Choroid plexus epithelial cell (primary cell): ENCODE measurements around the gene SRC.
A peak's percentile ranks its signal among the peaks of the same experiment; 100 is the strongest.

ENCODE experiments used
- DNase-seq: peaks from one replicate; pipeline ENCODE4 v3.0.0-alpha.2; 2010; ENCODE audit warnings: low read depth
- H3K4me3 ChIP-seq: 2 replicates; pipeline ENCODE4 v1.5.1; 2011; ENCODE audit warnings: low read depth, mild to moderate bottlenecking, control low read depth, low read length, moderate library complexity
- TF ChIP-seq, protein P1 (sequence below): conservative IDR thresholded peaks from 2 replicates; pipeline ENCODE4 v1.5.1; 2011; ENCODE audit warnings: low read depth, mild to moderate bottlenecking, control low read depth, inconsistent platforms, low read length, moderate library complexity

The SRC gene

DNA sequence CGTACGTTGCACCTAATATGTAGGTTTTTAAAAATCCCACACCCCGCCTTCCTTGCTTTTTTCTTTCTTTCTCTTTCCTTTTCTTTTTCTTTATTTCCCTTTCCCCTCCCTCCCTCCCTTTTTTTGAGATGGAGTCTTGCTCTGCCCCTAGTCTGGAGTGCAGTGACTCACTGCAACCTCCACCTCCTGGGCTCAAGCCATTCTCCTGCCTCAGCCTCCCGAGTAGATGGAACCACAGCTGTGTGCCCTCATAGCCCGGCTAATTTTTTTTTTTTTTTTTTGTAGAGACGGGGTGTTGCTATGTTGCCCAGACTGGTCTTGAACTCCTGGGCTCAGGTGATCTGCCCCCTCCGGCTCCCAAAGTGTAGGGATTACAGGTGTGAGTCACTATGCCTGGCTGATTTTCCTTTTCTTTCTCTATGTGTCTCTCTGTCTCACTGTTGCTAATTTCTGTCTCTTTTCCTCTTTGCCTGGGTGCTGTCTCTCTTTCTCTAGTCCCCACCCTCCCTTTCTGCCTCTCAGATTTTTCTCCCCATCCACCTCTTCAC is 61.2 kb downstream of the SRC start:
- TF ChIP-seq, protein P1, sequence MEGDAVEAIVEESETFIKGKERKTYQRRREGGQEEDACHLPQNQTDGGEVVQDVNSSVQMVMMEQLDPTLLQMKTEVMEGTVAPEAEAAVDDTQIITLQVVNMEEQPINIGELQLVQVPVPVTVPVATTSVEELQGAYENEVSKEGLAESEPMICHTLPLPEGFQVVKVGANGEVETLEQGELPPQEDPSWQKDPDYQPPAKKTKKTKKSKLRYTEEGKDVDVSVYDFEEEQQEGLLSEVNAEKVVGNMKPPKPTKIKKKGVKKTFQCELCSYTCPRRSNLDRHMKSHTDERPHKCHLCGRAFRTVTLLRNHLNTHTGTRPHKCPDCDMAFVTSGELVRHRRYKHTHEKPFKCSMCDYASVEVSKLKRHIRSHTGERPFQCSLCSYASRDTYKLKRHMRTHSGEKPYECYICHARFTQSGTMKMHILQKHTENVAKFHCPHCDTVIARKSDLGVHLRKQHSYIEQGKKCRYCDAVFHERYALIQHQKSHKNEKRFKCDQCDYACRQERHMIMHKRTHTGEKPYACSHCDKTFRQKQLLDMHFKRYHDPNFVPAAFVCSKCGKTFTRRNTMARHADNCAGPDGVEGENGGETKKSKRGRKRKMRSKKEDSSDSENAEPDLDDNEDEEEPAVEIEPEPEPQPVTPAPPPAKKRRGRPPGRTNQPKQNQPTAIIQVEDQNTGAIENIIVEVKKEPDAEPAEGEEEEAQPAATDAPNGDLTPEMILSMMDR: no peak
- no peak for DNase-seq
- peak overlapping the region; percentile 45 for H3K4me3 ChIP-seq

DNA sequence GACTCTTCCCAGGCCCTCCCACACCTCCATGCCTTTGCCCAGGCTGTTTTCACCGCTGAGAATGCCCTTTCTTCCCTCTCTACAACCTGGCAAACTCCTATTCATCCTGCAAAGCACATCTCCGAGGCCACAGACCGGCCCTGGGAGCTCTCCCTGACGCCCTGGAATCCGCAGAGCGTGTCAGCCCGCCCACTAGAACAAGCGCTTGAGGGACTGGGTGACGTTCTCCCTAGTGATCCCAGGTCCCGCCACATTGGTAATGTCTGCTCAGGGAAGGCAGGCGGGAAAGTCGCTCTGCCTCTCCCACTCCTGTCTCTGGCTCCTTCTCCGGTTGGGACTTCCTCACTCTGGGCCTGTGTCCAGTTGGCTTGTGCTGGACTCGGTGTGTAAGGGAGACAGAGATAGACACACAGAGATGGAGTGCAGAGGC is 61.6 kb downstream of the SRC start:
- DNase-seq: no peak
- no peak overlapping the region for H3K4me3 ChIP-seq
- TF ChIP-seq, protein P1: no peak

DNA sequence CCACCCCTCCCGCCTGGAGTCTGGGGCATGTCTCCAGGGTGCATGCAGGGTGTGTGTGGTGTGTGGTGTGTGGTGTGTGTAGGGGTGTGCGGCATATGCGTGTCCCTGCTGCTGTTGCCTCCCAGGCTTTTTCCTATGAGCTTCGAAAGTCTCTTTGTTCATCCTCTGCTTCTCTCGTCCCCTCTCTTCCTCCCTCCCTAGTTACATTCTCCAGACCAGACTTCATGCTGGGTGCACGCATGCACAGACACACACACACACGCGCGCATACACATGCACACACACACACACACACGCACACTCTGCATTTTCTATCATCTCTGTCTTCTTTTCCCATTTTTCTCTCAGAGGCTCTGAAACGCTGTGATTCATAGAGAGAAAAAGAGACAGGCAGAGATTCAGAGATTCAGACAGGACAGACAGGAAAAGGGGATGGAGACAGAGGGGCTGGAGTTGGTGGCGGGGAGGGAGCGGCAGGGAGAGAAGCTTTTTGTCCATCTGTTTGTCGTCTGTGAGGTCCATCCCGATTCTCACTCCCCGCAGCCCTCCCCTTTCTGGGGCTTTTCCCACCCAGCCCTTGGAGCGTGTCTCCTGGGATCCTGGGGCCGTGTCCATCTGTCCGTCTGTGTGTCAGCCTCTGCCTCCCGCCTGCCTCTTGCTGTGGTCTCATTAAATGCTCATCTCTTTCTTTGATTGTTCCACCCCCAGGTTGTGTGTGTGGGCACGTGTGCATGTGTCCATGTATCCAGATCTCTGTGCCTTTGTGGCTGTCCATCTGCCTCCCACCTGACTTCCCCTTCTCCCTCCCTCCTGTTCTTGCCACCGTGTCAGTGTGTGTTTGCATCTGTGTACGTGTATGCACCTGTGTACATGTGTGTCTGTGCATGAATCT is 62.6 kb downstream of the SRC start:
- TF ChIP-seq, protein P1: no peak
- peak; percentile 34 for DNase-seq
- H3K4me3 ChIP-seq: no peak overlapping the region

DNA sequence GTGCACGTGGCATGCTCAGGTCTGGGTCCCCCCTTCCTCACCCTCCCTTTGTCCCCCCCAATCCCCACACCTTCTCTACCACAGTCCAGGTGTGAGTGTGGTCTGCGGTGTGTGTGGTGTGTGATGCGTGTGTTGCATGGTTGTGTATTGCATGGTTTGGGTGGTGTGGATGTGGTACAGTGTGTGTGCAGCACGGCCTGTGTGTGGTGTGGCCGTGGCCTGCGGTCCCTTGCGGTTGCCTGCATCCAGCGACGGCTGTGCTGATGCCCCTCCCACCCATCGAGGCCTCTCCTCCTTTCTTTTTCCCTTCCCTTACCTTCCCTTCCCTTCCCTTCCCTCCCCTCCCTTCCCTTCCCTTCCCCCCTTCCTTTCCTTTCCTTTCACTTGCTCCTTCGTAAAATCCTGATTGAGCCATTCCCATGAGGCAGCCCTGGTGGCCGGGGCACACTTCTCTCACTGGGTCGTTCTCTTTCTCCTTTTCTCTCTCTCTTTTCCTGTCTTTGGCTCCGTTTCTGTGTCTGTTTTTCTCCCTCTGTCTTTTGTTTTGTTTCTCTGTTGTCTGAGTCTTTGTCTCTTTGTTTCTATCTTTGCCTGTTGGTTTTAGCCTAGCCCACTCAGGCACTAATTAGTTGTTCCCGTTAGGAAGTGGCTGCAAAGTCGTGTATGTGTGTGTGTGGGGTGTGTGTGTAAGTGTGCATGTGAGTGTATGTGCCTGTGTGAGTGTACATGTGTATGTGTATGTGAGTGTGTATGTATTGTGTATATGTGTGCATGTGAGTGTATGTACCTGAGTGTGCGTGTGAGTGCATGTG is 65.7 kb downstream of the SRC start:
- TF ChIP-seq, protein P1: no peak
- DNase-seq: no peak
- H3K4me3 ChIP-seq: peak overlapping the region; percentile 56

DNA sequence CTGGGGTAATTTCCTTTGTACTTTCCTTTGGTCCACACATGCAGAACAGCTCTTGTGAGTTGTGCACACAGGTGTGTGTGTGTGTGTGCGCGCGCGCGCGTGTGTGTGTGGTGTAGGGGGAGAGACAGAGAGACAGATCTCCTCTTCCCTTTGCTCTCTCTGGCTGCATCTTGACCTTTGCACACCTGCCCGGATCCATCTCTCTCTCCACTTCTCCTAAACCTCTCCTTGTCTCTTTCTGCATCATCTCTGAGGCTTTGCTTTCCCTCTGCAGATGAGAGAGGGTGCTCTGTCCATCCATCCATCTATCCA is 67.0 kb downstream of the SRC start:
- no peak for DNase-seq
- H3K4me3 ChIP-seq: no peak overlapping the region
- TF ChIP-seq, protein P1: no peak

DNA sequence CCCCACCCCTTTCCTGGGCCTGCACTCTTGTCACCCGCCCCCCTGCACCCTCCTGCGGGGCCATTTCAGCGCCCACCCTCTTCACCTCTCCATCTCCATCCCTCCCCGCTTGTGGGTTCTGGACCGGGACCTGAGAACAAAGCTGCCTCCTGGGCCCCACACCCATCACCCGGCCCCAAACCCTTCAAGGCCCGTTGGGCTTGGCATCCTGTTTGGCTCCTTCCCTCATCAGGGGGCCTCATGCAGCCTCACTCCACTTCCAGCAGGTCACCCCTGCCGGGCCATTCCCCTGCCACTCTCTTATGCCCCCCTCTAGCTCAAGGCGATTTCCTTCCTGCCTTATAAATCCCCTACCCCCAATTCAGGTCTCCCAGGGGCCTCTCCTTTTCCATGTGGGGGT is 67.4 kb downstream of the SRC start:
- H3K4me3 ChIP-seq: no peak overlapping the region
- TF ChIP-seq, protein P1: no peak
- no peak for DNase-seq
